ENCODE results near the gene VPS8.

Gene VPS8

DNA sequence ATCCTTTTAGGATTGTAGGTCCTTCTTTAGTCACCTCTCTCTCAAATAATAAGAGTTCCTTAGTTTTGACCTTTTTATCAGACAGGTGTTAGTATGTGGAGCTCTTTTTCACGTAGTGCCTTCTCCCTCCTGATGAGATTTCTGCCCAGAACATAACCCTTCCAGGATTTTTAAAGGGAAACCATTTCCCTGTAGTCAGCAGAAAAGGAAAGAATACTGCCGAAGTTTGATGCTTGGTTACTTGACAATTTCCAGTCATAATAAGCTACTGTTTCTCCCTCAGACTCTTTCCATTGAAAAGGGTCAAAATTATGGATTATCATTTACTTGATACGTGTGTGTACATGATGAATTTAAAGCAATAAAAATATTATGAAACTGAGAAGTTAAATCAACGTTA lies 73.1 kb downstream of the VPS8 start:
- Histone ChIP-seq H3K4me1 (ENCODE audit: insufficient read depth, low read length, severe bottlenecking) (no peaks in the 10 kb centered on the region), H3K27ac (ENCODE audit: low read depth, low read length, poor library complexity, severe bottlenecking) (no peak overlapping the region), H3K4me2 (ENCODE audit: low read length) (no peak overlapping the region), H4K20me1 (ENCODE audit: insufficient read depth, low read length) (no peaks in the 10 kb centered on the region), H3K9ac (ENCODE audit: low read length) (no peak overlapping the region), H3K9me2 (ENCODE audit: low read depth, low read length) (no peaks in the 10 kb centered on the region), H3K9me3 (ENCODE audit: low read length) (no peaks in the 10 kb centered on the region), H3K4me3 (ENCODE audit: low read depth, low read length, poor library complexity, severe bottlenecking) (no peak overlapping the region), H3K27me3 (ENCODE audit: insufficient read depth, low read length) (no peaks in the 10 kb centered on the region), H3K36me3 (ENCODE audit: insufficient read depth, low read length) (peaks cover 8% of the 10 kb centered on the region; the same call in 1 of the 2 replicates), H2AFZ (ENCODE audit: low read length) (no peak overlapping the region), H3F3A (ENCODE audit: insufficient read depth, low read length) (0 out of 2 replicates have a peak, but pooled peaks cover 3% of the 10 kb centered on the region), H3K79me2 (ENCODE audit: insufficient read depth, low read length) (no peaks in the 10 kb centered on the region)
- TF ChIP-seq, protein P1, sequence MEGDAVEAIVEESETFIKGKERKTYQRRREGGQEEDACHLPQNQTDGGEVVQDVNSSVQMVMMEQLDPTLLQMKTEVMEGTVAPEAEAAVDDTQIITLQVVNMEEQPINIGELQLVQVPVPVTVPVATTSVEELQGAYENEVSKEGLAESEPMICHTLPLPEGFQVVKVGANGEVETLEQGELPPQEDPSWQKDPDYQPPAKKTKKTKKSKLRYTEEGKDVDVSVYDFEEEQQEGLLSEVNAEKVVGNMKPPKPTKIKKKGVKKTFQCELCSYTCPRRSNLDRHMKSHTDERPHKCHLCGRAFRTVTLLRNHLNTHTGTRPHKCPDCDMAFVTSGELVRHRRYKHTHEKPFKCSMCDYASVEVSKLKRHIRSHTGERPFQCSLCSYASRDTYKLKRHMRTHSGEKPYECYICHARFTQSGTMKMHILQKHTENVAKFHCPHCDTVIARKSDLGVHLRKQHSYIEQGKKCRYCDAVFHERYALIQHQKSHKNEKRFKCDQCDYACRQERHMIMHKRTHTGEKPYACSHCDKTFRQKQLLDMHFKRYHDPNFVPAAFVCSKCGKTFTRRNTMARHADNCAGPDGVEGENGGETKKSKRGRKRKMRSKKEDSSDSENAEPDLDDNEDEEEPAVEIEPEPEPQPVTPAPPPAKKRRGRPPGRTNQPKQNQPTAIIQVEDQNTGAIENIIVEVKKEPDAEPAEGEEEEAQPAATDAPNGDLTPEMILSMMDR (IDR thresholded peaks at IDR 0.05; ENCODE audit: low read length), result no peak
- no peak for TF ChIP-seq EZH2 (IDR thresholded peaks at IDR 0.05; ENCODE audit: borderline replicate concordance, low read length)

GRCh38 chr3:184887574-184887973 lies 75.6 kb downstream of the VPS8 start:
- Histone ChIP-seq H3F3A (ENCODE audit: insufficient read depth, low read length) (peaks cover 3% of the 10 kb centered on the region; the same call in 1 of the 2 replicates), H3K27me3 (ENCODE audit: insufficient read depth, low read length) (no peaks in the 10 kb centered on the region), H3K36me3 (ENCODE audit: insufficient read depth, low read length) (peaks cover 8% of the 10 kb centered on the region; the same call in 1 of the 2 replicates), H3K4me1 (ENCODE audit: insufficient read depth, low read length, severe bottlenecking) (no peaks in the 10 kb centered on the region), H3K4me3 (ENCODE audit: low read depth, low read length, poor library complexity, severe bottlenecking) (no peak overlapping the region), H3K9me2 (ENCODE audit: low read depth, low read length) (no peaks in the 10 kb centered on the region), H3K27ac (ENCODE audit: low read depth, low read length, poor library complexity, severe bottlenecking) (no peak overlapping the region), H3K9me3 (ENCODE audit: low read length) (no peaks in the 10 kb centered on the region), H2AFZ (ENCODE audit: low read length) (no peak overlapping the region), H3K4me2 (ENCODE audit: low read length) (no peak overlapping the region), H4K20me1 (ENCODE audit: insufficient read depth, low read length) (no peaks in the 10 kb centered on the region), H3K9ac (ENCODE audit: low read length) (no peak overlapping the region), H3K79me2 (ENCODE audit: insufficient read depth, low read length) (no peaks in the 10 kb centered on the region)
- no peak for TF ChIP-seq EZH2 (IDR thresholded peaks at IDR 0.05; ENCODE audit: borderline replicate concordance, low read length)
- TF ChIP-seq, protein P1 (IDR thresholded peaks at IDR 0.05; ENCODE audit: low read length), result no peak

DNA sequence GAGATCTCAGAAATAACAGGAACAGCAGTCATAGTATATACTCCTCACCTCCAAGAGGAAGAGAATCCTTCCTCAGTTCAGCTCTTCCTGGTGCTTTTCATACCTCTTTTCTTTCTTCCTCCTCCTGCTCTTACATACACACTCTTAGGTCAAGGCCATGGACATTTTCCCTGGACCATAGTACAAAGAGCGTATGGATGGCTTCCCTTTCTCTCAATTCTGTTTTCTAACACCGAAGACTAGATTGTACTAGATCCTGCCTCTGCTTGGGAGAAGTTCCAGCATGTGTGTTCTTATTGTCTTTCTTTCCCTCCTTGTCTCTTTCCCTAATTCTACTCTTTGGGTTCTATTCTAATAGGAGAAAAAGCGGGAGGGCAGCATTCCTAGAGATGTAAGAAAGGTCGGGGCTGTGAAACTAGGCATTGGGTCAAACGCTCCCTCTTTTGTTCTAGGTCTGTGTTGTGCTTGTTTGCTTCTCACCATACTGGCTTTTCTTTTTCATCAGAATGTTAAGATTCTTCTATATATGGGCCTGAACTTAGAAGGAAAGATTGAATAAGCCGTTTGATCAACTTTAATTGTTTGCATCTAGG lies 77.4 kb downstream of the VPS8 start:
- H3K9ac ChIP-seq (ENCODE audit: low read length), result no peak overlapping the region
- no peak overlapping the region for H2AFZ ChIP-seq (ENCODE audit: low read length)
- no peak overlapping the region for H3K27ac ChIP-seq (ENCODE audit: low read depth, low read length, poor library complexity, severe bottlenecking)
- no peaks in the 10 kb centered on the region for H3K27me3 ChIP-seq (ENCODE audit: insufficient read depth, low read length)
- no peaks in the 10 kb centered on the region for H4K20me1 ChIP-seq (ENCODE audit: insufficient read depth, low read length)
- H3K36me3 ChIP-seq (ENCODE audit: insufficient read depth, low read length), result no peaks in the 10 kb centered on the region
- no peaks in the 10 kb centered on the region for H3K79me2 ChIP-seq (ENCODE audit: insufficient read depth, low read length)
- H3K9me3 ChIP-seq (ENCODE audit: low read length), result no peaks in the 10 kb centered on the region
- H3K9me2 ChIP-seq (ENCODE audit: low read depth, low read length), result no peaks in the 10 kb centered on the region
- no peak overlapping the region for H3K4me3 ChIP-seq (ENCODE audit: low read depth, low read length, poor library complexity, severe bottlenecking)
- H3F3A ChIP-seq (ENCODE audit: insufficient read depth, low read length), result peaks cover 3% of the 10 kb centered on the region; the same call in 1 of the 2 replicates
- H3K4me1 ChIP-seq (ENCODE audit: insufficient read depth, low read length, severe bottlenecking), result no peaks in the 10 kb centered on the region
- TF ChIP-seq EZH2 (IDR thresholded peaks at IDR 0.05; ENCODE audit: borderline replicate concordance, low read length), result no peak
- TF ChIP-seq, protein P1 (IDR thresholded peaks at IDR 0.05; ENCODE audit: low read length), result no peak
- no peak overlapping the region for H3K4me2 ChIP-seq (ENCODE audit: low read length)

All from OCI-LY1 (cell line).